ENCODE measurements around the gene FPGS.

Gene FPGS

DNA sequence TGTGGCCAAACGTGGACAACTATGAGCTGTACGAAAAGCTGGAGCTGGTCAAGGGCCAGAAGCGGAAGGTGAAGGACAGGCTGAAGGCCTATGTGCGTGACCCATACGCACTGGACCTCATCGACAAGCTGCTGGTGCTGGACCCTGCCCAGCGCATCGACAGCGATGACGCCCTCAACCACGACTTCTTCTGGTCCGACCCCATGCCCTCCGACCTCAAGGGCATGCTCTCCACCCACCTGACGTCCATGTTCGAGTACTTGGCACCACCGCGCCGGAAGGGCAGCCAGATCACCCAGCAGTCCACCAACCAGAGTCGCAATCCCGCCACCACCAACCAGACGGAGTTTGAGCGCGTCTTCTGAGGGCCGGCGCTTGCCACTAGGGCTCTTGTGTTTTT is 13.5 kb upstream of the FPGS start:
- DNase-seq, result no peak

DNA sequence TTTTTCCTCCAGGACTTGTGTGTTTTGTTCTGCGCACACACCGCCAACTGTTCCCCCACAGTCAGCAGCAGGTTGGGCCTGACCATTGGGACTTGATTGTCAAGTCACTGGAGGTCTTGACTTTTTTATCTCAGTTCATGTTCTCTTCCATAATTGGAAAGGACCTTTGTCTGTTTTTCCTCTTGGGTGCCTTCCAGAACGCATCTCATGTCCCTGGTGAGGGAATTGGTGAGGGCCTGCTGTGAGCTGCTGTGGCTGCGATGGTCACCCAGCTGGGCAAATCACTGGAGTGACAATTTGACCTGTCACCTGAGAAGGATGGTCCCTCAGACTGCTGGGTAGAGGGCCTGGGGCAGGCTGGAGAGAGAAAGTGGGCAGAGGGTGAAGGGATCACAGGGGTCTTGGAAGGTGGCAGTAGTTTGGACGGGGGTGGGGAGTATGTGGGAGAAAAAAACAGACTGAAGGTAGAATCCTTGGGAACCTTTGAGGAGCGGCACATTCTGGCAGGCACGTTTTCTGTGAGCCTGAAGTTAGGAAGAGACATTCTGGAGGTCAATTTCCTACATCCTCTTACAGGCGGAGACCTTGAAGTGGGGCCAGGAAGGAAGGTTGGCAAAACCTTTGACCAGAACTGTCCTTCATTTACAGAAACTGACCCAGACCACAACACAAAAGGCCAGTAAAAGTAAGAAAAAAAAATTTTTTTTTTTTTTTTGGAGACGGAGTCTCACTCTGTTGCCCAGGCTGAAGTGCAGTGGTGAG is 12.4 kb upstream of the FPGS start:
- DNase-seq, result no peak

DNA sequence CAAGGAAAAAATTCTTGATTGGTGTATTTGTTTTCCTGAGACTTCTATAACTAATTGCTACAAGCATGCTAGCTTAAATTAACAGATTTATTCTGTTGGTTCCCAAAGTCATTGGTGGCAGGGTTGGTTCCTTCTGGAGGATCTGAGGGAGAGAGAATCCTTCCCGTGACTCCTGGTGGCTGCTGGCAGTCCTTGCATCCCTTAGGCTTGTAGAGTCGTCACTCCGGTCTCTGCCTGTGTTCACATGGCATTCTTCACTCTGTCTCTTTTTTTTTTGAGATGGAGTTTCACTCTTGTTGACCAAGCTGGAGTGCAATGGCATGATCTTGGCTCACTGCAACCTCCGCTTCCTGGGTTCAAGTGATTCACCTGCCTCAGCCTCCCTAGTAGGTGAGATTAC is 11.6 kb upstream of the FPGS start:
- DNase-seq, result no peak

DNA sequence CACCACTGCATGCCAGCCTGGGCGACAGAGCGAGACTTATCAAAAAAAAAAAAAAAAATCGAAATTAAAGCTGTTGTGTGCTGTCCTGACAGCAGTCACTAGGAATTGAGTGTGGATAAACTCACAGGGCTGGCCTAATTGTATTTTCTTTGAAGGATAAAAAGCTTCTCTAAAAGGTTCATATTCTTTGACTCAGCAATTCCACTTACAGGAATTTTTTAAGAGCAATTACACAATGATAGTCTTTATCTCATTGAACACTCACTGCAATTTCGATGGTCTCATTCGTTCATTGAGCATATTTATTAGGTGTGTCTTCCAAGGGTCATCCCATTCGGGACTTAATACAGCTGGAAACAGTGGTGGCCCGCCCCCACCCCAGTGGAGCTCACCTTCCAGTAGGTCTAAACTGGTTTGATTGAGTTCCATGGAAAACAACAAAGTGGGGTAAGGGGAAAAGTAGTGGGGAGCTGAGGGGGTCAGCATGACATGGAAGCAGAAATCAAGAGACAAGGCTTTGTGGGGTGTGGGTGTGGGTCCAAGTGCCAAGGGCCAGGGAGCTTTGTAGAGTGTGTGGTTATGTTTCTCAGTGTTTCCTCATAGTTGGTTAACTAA is 10.2 kb upstream of the FPGS start:
- no peak for DNase-seq

DNA sequence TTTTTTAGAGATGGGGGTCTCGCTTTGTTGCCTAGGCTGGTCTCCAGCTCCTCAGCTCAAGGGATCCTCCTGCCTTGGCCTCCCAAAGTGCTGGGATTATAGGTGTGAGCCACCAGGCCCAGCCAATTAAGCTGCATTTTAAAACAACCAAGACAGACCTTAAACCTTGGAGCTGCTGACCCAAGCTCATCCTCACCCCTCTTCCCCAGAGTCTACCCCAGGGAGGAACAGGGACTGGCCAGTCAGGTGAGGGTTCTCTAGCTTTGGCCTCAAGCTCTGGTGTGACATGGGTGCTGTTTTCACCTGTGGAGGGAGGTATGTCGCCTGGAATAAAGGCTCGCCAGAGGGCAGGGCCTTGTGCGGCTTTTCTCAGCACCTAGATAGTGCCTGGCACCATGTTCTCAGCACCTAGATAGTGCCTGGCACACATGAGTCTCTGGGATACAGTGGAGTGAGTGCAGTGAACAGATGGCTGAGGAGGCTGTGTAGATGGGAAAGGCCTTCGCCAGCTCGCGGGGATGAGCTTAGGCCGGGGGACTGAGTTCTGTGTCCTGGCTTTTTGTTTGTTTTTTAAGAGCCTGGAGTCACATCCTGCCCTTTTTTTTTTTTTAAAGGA is 9.5 kb upstream of the FPGS start:
- peak in 1 of 14 donors; percentile 79 for DNase-seq

DNA sequence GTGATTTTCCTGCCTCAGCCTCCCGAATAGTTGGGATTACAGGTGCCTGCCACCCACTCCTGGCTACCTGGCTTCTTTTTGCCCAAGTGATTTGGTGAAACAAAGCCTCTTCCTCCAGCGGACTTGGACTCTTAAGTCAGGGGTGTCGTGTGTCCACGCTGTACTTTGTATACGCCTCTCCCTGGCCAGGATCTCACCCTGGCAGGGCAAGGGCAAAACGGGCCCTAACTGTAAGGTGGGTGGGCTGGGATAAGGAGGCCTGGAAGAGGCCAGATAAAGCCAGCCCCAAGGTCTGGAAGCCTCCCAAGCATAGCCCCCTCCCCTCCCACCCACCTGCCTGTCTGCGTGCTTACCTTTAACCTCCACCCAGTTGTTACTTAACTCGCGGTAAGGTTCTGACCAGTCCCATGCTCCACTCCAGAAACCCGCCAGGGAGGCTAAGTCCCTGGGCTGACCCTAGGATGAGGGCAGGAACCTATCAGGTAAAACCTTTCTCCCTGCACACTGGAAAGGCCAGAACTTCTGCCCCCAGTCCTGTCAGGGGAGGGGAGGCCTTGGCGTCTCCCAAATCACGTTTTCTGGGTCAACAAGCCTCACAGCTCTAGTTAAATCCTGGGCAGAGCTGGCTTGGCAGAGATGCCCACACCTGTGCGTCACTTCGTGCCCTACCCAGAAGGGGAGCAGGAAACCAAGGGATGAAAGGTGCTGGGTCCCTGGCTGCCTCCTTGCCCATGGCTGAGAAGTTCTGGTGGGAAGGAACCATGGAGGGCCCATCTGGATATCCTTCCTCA is 8.5 kb upstream of the FPGS start:
- no peak for DNase-seq

DNA sequence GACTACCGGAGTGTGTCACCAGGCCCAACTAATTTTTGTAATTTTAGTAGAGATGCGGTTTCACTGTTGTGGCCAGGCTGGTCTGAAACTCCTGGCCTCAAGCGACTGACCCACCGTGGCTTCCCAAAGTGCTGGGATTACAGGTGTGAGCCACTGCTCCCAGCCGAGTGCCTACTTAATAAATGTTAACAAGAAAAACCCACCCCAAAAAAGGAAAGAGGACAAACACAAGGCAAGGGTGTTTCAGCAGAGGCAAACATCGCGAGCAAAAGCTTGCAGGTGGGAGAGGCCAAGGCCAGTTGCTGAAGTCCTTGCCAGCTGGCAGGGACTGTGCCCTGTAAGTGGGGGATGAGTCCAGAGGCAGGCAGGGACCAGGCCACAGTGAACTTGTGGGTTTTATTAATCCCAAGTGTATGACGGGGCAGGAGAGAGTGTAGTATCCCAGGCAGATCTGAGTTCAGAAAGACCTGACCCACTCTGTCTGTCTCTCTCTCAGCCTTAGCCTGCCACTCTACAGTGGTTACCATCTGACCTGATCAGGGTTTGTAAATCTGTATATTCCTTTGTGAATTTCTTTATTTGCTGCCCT is 6.4 kb upstream of the FPGS start:
- DNase-seq, result no peak

DNA sequence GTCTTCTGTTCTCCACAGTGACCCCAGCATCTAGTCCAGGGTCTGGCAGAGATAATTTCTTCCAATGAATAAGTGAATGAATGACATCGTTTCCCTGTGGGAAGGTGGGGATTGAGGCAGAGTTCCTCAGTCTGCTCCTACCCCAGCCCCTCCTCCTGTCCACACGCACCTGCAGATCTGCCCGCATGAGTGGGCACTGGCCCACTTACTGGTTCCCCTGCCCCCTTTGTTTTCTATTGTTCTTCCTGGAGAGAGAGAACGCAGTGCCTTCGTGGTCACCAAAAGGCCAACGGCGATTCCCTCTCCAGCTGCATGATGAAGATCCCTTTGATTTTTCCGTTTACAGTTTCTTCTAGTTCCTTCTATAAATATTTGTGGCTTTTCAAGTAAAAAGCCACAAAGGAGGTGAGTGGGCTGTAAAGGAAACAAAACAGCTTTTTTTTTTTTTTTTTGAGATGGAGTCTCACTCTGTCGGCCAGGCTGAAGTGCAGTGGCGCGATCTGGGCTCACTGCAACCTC is 5.8 kb upstream of the FPGS start:
- DNase-seq, result no peak

DNA sequence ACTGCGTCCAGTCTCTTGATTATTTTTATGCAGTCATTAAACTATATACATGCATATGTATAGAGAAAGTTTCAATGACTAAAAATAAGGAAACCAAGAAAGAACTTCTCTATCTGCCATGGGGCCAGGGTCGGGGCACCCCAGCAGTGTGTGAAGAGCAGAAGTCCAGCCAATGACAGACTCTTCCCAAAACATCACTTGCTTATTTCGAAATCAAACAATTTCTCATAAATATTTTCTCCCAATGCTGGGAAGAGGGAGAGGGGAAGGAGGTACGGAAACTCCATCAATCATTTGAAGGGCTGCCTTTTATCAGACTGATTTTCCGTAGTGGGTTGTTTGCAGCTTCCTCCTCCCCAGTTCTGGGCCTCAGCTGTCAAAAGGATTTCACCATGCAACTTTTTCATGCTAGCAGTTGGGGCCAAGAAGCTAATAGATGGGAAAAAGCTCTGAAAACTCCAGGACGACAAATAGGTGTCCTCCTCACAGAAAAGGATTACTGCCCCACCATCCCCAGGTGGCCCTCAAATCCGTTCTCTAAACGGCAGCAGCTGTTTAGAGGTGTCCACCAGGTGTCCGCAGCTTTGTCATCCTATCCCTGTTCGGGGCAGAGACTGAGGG is 617 bp upstream of the FPGS start:
- DNase-seq, result no peak

DNA sequence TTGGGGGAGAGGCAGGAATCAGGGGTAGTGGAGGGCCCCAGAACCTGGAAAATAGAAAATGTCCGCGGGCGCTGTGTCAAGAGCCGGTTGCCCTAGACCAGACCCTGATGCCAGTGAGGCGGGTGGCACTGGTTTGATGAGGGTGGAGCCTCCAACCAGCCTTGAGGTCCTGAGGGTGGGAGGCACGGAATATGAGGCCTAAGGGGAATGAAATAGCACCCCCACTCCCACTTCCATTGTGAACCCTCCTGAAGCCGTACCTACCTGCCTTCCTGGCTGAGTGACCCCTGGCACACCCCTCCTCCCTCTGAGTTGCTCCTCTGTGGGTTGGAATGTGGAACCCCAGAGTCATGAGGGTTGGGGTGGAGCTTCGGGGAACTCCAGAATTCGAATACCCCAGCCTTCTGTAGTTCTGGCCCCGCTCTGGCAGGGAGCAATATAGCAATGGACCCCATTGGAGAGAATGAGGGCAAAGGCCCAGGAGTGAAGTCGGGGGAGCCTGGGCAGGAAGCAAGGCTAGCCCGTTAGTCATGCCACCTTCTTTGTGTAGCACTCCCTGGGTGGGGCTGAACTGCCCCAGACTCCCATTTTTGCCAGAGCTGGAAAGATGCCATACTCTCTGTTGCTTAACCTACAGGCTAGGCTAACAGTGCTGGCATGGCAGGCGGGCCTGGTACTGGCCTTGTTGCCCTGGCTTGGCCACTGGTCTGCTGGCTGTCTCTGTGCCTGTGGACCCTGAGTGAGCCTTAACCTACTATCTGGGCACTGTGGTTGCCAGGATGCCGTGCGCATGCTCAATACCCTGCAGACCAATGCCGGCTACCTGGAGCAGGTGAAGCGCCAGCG is 1.0 kb downstream of the FPGS start:
- DNase-seq, result peak in 1 of 14 donors; percentile 38

DNA sequence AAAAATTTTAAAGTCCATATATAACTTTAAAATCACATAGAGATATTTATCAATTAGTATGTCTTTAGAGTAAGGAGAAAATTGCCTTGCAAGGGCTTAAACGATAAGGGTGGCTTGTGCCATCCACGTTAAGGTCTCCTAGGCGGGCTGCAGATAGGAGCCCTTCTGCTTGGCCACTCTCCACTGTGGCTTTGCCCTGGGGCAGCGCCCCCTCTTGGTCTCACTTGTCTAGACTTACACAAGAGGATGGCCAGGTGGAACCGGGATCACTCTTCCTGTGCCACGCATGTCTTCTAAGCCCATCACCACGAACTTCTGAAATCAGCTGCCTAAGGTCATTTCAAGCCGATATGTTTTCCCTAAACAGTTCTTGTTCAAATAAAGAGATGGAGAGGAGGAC is 2.9 kb downstream of the FPGS start:
- no peak for DNase-seq

DNA sequence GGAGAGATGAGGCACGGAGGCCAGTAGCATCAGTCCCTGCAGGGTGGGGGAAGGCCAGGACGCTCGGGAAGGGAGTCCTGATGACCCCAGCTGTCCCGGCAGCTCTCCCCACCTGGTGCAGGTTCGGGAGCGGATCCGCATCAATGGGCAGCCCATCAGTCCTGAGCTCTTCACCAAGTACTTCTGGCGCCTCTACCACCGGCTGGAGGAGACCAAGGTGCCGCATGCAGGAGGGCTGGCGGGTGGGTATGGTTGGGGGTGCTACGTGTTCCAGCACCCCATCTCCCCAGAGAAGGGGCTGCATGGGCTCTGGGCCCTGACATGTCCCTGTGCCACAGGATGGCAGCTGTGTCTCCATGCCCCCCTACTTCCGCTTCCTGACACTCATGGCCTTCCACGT is 4.2 kb downstream of the FPGS start:
- DNase-seq, result no peak

DNA sequence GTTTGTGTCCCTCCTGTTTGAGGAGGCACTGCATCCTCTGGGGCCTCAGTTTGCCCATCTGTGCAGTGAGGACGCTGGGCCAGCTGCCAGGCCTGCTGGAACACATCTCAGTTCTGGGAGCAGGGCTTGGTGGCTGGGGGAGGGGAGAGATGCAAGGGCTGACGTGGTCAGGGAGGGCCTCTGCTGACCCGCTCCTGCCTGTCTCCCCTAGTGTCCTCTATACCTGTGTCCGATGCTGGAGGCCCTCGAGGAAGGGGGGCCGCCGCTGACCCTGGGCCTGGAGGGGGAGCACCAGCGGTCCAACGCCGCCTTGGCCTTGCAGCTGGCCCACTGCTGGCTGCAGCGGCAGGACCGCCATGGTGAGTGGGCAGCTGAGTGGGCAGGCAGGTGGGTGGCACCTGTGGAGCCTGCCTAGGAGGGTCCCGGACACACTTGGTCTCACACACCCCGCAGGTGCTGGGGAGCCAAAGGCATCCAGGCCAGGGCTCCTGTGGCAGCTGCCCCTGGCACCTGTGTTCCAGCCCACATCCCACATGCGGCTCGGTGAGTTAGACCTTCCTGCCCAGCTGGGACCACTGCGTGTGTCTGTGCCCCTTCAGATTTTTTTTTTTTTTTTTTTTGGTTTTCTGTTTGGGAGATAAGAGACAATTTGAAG is 5.8 kb downstream of the FPGS start:
- no peak for DNase-seq

DNA sequence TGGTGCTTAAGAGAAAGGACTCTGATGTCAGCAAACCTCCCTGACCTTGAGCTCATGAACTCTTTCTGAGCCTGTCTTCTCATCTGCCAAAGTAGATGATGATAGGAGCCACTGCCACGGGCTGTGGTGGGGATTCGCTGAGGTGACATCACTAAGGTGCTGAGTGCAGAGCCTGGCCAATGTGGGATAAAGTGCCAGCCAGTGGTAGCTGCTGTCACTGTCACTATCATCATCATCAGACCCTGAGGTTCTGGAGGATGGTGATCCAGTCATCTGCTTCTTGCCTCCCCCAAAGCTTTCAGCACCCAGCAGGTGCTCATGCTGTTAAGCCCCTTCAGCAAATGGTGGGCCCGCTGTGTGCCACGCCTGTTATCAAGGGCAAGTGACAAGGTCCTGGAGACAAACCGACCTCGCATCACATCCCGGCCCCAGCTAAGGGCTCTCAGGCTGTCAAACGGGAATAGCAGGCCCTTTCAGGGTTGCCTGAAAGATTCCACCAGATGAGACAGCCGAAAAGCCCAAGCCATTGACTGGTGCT is 6.4 kb downstream of the FPGS start:
- DNase-seq, result no peak

DNA sequence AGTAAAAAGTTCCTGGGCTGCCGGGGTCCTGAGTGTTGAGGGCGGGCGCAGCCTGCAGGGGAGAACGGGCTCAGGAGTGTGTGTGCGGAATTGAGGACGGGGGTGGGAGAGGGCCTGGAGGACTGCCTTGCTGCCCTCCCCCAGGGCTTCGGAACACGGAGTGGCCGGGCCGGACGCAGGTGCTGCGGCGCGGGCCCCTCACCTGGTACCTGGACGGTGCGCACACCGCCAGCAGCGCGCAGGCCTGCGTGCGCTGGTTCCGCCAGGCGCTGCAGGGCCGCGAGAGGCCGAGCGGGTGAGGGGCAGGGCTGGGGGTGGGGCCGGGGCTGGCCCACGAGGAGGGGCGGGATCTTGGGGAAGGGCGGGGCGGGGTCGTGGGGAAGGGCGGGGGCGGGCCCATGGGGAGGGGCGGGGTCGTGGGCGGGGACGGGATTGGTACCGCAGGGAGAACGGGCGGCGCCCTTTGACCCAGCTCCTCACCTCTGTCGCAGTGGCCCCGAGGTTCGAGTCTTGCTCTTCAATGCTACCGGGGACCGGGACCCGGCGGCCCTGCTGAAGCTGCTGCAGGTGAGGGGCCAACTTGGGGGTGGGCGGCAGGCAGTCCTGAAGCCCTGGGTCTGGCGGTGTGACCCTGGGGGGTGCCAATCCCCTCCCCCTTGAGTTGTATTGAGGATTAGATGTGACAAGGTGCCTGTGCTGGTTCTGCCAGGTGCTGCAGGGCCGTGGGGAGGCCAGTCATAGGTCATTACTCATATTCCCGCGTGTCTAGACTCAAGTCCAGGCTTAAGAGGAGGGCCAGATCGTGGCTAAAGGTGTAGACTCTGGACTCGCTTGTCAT is 7.1 kb downstream of the FPGS start:
- no peak for DNase-seq

DNA sequence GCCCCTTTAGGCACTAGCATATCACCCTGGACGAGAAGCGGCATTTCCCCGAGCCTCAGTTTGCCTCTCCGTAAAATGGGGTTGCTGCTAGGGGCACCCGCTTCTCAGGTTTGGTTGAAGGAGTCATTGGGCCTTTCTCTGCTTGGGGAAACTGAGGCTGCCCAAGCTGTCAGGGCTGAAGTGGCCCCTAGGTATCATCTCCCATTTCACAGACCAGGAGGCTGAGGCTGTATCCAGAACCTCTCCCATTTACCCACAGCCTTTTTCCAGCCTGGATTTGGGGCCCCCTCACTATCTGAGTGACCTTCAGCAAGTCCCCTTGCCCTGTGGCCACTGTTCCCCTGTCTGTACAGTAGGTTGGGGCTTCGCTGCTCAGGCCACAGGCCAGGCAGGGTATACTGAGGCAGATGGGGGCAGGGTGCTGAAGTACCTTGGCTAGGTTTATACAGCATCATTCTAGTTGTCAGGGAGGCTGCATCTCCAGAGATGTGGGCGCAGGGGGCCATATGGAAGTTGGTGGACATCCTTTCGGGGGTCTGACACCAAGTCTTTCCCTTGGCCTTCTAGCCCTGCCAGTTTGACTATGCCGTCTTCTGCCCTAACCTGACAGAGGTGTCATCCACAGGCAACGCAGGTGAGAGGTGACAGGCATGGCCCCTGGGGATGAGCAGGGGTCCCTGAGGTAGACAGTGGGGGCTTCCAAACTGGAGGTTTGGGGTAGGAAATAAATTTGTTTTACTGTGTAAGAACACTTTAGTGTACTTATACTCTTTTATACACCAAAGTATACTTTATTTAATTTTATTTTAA is 7.9 kb downstream of the FPGS start:
- DNase-seq, result no peak

DNA sequence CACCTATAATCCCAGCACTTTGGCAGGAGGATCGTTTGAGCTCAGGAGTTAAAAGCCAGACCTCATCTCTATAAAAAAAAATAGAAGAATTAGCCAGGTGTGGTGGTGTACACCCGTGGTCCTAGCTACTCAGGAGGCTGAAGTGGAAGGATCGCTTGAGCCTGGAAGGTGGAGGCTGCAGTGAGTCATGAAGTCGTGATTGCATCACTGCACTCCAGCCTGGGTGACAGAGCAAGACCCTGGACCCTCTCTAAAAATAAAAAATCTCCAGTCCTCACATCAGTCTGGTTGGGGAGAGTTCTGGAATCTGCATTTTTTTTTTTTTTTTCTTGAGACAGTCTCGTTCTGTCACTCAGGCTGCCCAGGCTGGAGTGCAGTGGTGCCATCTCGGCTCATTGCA is 9.3 kb downstream of the FPGS start:
- no peak for DNase-seq

DNA sequence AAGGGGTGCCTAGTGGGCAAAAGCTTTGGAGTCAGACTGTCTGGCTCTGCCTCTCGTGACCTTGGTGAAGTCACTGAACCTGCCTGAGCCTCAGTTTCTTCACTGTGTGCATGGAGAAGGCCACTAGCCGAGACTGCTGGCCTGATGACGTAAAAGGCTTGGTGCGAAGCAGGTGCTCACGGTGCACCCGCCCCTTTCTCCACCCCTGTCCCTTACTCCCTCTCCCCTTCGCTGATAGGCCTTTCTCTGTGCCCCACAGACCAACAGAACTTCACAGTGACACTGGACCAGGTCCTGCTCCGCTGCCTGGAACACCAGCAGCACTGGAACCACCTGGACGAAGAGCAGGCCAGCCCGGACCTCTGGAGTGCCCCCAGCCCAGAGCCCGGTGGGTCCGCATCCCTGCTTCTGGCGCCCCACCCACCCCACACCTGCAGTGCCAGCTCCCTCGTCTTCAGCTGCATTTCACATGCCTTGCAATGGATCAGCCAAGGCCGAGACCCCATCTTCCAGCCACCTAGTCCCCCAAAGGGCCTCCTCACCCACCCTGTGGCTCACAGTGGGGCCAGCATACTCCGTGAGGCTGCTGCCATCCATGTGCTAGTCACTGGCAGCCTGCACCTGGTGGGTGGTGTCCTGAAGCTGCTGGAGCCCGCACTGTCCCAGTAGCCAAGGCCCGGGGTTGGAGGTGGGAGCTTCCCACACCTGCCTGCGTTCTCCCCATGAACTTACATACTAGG is 10.4 kb downstream of the FPGS start:
- no peak for DNase-seq

All from C1 segment of cervical spinal cord (tissue), 14 donors.